ENCODE data around the gene TMEM132A. TPM values are rescaled to one million over a fixed set of nuclear protein-coding genes. Genes with fewer than 3 reads are reported as not detected.

The TMEM132A gene
- total and polyA plus RNA-seq, 9 of the 15 experiments (the other 6 are each of a cell fraction or from before 2014, with no cell fraction given) = 0.04 to 1.1 (median 0.18) TPM; not detected in 4

- intact Hi-C loops (cut with micrococcal nuclease) (no loop called here), in situ Hi-C loops (cut with MboI) (no loop called here)
- no peak for TF ChIP-seq ZNF175 (CRISPR knock-in tag; IDR thresholded peaks at IDR 0.05; ENCODE audit: low read depth)
- TF ChIP-seq ZNF766 (CRISPR knock-in tag; conservative IDR thresholded peaks at IDR 0.05) = no peak
- no peak for TF ChIP-seq NONO (IDR thresholded peaks at IDR 0.05; ENCODE audit: low read depth in 2 of 2, low read length in 1 of 2)
- TF ChIP-seq SREBF1 (IDR thresholded peaks at IDR 0.05; ENCODE audit: borderline replicate concordance, low read depth, low read length) = no peak
- no peak for TF ChIP-seq SMAD2 (IDR thresholded peaks at IDR 0.05; ENCODE audit: low read depth, low read length)
- TF ChIP-seq SIX5 (IDR thresholded peaks at IDR 0.05; ENCODE audit: borderline replicate concordance in 1 of 2, insufficient read depth in 1 of 2, low read depth in 1 of 2, low read length in 2 of 2) = no peak
- TF ChIP-seq HDGF (IDR thresholded peaks at IDR 0.05) = no peak
- TF ChIP-seq, protein P1, sequence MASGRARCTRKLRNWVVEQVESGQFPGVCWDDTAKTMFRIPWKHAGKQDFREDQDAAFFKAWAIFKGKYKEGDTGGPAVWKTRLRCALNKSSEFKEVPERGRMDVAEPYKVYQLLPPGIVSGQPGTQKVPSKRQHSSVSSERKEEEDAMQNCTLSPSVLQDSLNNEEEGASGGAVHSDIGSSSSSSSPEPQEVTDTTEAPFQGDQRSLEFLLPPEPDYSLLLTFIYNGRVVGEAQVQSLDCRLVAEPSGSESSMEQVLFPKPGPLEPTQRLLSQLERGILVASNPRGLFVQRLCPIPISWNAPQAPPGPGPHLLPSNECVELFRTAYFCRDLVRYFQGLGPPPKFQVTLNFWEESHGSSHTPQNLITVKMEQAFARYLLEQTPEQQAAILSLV (tag; IDR thresholded peaks at IDR 0.05) = no peak
- peaks cover 43 to 74% of the 10 kb centered on the region in 2 experiments for H3K27me3 ChIP-seq (ENCODE audit: control insufficient read depth in 2 of 2, insufficient read depth in 2 of 2, low read length in 2 of 2)
- WGBS (ENCODE audit: insufficient coverage, low coverage, missing lambda C conversion rate) = 4% methylated on average over 15 of the region's 15 CpGs
- H3K9me3 ChIP-seq (replicated peaks; ENCODE audit: control insufficient read depth, insufficient read depth, low read depth, low read length) = no peaks in the 10 kb centered on the region
- H4K20me1 ChIP-seq (replicated peaks; ENCODE audit: control insufficient read depth, insufficient read depth, low read length) = peaks cover 4% of the 10 kb centered on the region
- DNase-seq (ENCODE audit: extremely low read depth in 1 of 4, low spot score in 3 of 4) (no peak), ATAC-seq (no peak), FAIRE-seq (no peak)
- no peak overlapping the region for H3K4me3 ChIP-seq
- no TSS peak for BruUV-seq (replicated peaks)
- H3K9ac ChIP-seq (ENCODE audit: insufficient read depth in 1 of 2, low read depth in 2 of 2, low read length in 2 of 2) = 0 out of 4 replicates have a peak overlapping the region, but pooled peaks of 1 of the 2 experiments have one; percentile 20
- H3K79me2 ChIP-seq (ENCODE audit: control insufficient read depth, insufficient read depth, low read length) = no peaks in the 10 kb centered on the region
- CTCF ChIA-PET (ENCODE audit: low intra/inter-chr PET ratio) = no interaction called here
- POLR2A ChIA-PET = interaction anchor here (1.0 to 1.2 kb wide), 2 partner anchors 23 kb away, joined by 3 read pairs; partner anchors contain the start of gene TMEM132A
- H3K9me1 ChIP-seq (ENCODE audit: control insufficient read depth, insufficient read depth, low read length) = no peaks in the 10 kb centered on the region
- peaks cover 6 to 7% of the 10 kb centered on the region in 2 experiments; a peak in 4 of 5 replicates for H3K4me1 ChIP-seq (replicated peaks in 1 of 2; ENCODE audit: control insufficient read depth in 2 of 2, insufficient read depth in 2 of 2, low read length in 2 of 2)
- no peak overlapping the region for H2AFZ ChIP-seq (ENCODE audit: low read depth, low read length)
- H3K27ac ChIP-seq (ENCODE audit: extremely low read depth, low read depth, low read length) = no peak overlapping the region
- H3K4me2 ChIP-seq (ENCODE audit: insufficient read depth, low read length) = no peak overlapping the region
- no peaks in the 10 kb centered on the region for H3K36me3 ChIP-seq (ENCODE audit: control insufficient read depth, insufficient read depth, low read length)
These were observed 22.5 kb downstream of the TMEM132A start for GRCh38 chr11:60946601-60947264.
